ENCODE measurements around the gene SLC25A33. TPM values are rescaled to one million over a fixed set of nuclear protein-coding genes. Genes with fewer than 3 reads are reported as not detected.
A peak's percentile ranks its signal among the peaks of the same experiment; 100 is the strongest.

The SLC25A33 gene
- total RNA-seq, 1 experiment from 2014 or later = 9.4 TPM

GRCh38 chr1:9594471-9595155 is 55.3 kb downstream of the SLC25A33 start:
- no peak overlapping the region; the same call in 1 of the 2 replicates for H3K14ac ChIP-seq (ENCODE audit: insufficient read depth, low read length)
- DNase-seq = no peak
- H3K36me3 Mint-ChIP-seq (ENCODE audit: insufficient read depth in 1 of 3, low read depth in 3 of 3) = peaks cover 4 to 23% (median 18%) of the 10 kb centered on the region in 3 experiments; a peak in 6 of 7 replicates
- H4K20me1 ChIP-seq (ENCODE audit: control insufficient read depth, insufficient read depth, insufficient read length) = no peaks in the 10 kb centered on the region
- H3K4me1 ChIP-seq (ENCODE audit: insufficient read depth, low read length) = peaks cover 5% of the 10 kb centered on the region; the same call in 1 of the 2 replicates
- WGBS (ENCODE audit: extremely low coverage, insufficient read length, low lambda C conversion rate) = no CpG with 5 or more reads among the region's 20 CpGs
- H2AFZ ChIP-seq (ENCODE audit: low read length) = no peak overlapping the region
- H3K23ac ChIP-seq (ENCODE audit: insufficient read length, low read depth, low read length) = no peak overlapping the region
- H3K9ac ChIP-seq (ENCODE audit: extremely low read depth, insufficient read length, low read length) = no peak overlapping the region
- no peak overlapping the region for H2AK5ac ChIP-seq (ENCODE audit: insufficient read length, low read length)
- H3K9me3 Mint-ChIP-seq = no peaks in the 10 kb centered on the region
- H2BK120ac ChIP-seq (ENCODE audit: low read depth, low read length, poor library complexity, severe bottlenecking) = no peak overlapping the region
- no peak overlapping the region for H3K27ac ChIP-seq (ENCODE audit: insufficient read length, low read depth, low read length)
- H3K27me3 ChIP-seq (ENCODE audit: insufficient read depth, low read length) = no peaks in the 10 kb centered on the region
- H4K8ac ChIP-seq (replicated peaks; ENCODE audit: insufficient read length, low read depth, low read length) = no peak overlapping the region
- peaks cover 30 to 41% of the 10 kb centered on the region in 2 experiments for H3K4me1 Mint-ChIP-seq
- no peak for TF ChIP-seq CTCF (conservative IDR thresholded peaks at IDR 0.05)
- H3K79me1 ChIP-seq (ENCODE audit: insufficient read depth, low read depth, low read length, poor library complexity, severe bottlenecking) = peaks cover 12% of the 10 kb centered on the region
- H4K91ac ChIP-seq (ENCODE audit: insufficient read length, low read depth, low read length) = no peak overlapping the region
- no peak overlapping the region for H4K5ac ChIP-seq (ENCODE audit: insufficient read length, low read depth, low read length)
- H2BK15ac ChIP-seq (ENCODE audit: low read depth, low read length) = no peak overlapping the region
- H3K27ac Mint-ChIP-seq = peak overlapping the region in 1 of 3 experiments; percentile 70; a peak in 2 of 7 replicates
- no peak overlapping the region for H2BK20ac ChIP-seq (ENCODE audit: low read depth, low read length, poor library complexity, severe bottlenecking)
- H2BK12ac ChIP-seq (ENCODE audit: insufficient read length, low read depth, low read length) = no peak overlapping the region
- 0 out of 2 replicates have a peak, but pooled peaks cover 3% of the 10 kb centered on the region for H3K27me3 Mint-ChIP-seq (ENCODE audit: low read depth)
- peaks cover 4% of the 10 kb centered on the region for H3K23me2 ChIP-seq (ENCODE audit: insufficient read length, low read depth, low read length, poor library complexity, severe bottlenecking)
- H3K18ac ChIP-seq (ENCODE audit: insufficient read length, low read depth, low read length) = no peak overlapping the region
- peaks cover 14% of the 10 kb centered on the region; the same call in 1 of the 2 replicates for H3K79me2 ChIP-seq (ENCODE audit: insufficient read depth, low read length)
- H3T11ph ChIP-seq (ENCODE audit: low read length) = no peak overlapping the region
- H3K4ac ChIP-seq (ENCODE audit: low read depth, low read length) = no peak overlapping the region
- H3K4me3 Mint-ChIP-seq = no peak overlapping the region
- no peak overlapping the region for H3K56ac ChIP-seq (ENCODE audit: insufficient read length, low read depth, low read length)
- H2BK5ac ChIP-seq (ENCODE audit: insufficient read length, low read length) = no peak overlapping the region
- H3K4me2 ChIP-seq (ENCODE audit: insufficient read depth, insufficient read length, low read length) = no peak overlapping the region
- no peaks in the 10 kb centered on the region for H3K9me3 ChIP-seq (ENCODE audit: control insufficient read depth, low read depth, low read length)

Data from H9 (cell line).